Measurements from ENCODE around the gene DROSHA.
"Not testable (repeated sequence)": the region's sequence is repeated elsewhere in the genome, so short reads cannot be mapped to it uniquely, and the experiment has no call there.

Gene DROSHA

DNA sequence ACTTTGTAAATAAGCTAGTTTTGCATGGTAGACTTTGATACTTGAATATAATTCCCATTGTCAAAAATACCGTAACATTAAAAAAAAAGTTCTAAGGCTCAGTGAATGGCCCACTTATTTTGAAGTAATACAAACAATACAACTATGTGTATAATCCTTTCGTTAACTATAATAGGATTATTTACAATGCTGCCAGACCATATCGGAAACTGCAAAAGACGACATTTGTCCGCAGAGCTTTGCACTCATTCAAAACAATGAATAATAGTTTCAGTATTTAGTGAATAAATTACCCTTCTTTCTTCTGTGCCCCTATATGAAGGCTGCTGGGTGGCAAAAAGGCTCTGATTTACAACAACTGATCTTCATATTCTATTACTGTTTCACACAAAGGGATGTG lies 121.8 kb downstream of the DROSHA start:
- no peaks in the 10 kb centered on the region for H3K9me3 ChIP-seq (ENCODE audit: control insufficient read depth, insufficient read depth, low read length)
- no CpG with 5 or more reads among the region's 5 CpGs for WGBS (ENCODE audit: insufficient coverage, insufficient read length)
- H3K27me3 ChIP-seq (ENCODE audit: control insufficient read depth, insufficient read depth, low read length), result no peaks in the 10 kb centered on the region
- 0 out of 2 replicates have a peak, but pooled peaks cover 4% of the 10 kb centered on the region for H3K36me3 ChIP-seq (ENCODE audit: control insufficient read depth, insufficient read depth, low read length)
- no peaks in the 10 kb centered on the region for H3K4me1 ChIP-seq (ENCODE audit: control insufficient read depth, insufficient read depth, low read length)
- H3K27ac ChIP-seq (ENCODE audit: low read length), result no peak overlapping the region
- no peak overlapping the region for H3K4me3 ChIP-seq (ENCODE audit: low read length)
- DNase-seq (ENCODE audit: low read depth, low spot score), result no peak

GRCh38 chr5:31408814-31409213 lies 123.1 kb downstream of the DROSHA start:
- no peaks in the 10 kb centered on the region for H3K9me3 ChIP-seq (ENCODE audit: control insufficient read depth, insufficient read depth, low read length)
- H3K27ac ChIP-seq (ENCODE audit: low read length), result no peak overlapping the region
- H3K27me3 ChIP-seq (ENCODE audit: control insufficient read depth, insufficient read depth, low read length), result no peaks in the 10 kb centered on the region
- H3K4me1 ChIP-seq (ENCODE audit: control insufficient read depth, insufficient read depth, low read length), result no peaks in the 10 kb centered on the region
- H3K4me3 ChIP-seq (ENCODE audit: low read length), result no peak overlapping the region
- no peak for DNase-seq (ENCODE audit: low read depth, low spot score)
- 0 out of 2 replicates have a peak, but pooled peaks cover 4% of the 10 kb centered on the region for H3K36me3 ChIP-seq (ENCODE audit: control insufficient read depth, insufficient read depth, low read length)

GRCh38 chr5:31407921-31408693 lies 123.8 kb downstream of the DROSHA start:
- DNase-seq (ENCODE audit: low read depth, low spot score), result no peak

GRCh38 chr5:31404325-31404724 lies 127.6 kb downstream of the DROSHA start:
- H3K4me3 ChIP-seq (ENCODE audit: low read length), result no peak overlapping the region
- no peak overlapping the region for H3K27ac ChIP-seq (ENCODE audit: low read length)
- no peaks in the 10 kb centered on the region for H3K4me1 ChIP-seq (ENCODE audit: control insufficient read depth, insufficient read depth, low read length)
- WGBS (ENCODE audit: insufficient coverage, insufficient read length), result no CpG with 5 or more reads among the region's 3 CpGs
- H3K27me3 ChIP-seq (ENCODE audit: control insufficient read depth, insufficient read depth, low read length), result no peaks in the 10 kb centered on the region
- no peak for DNase-seq (ENCODE audit: low read depth, low spot score)
- H3K9me3 ChIP-seq (ENCODE audit: control insufficient read depth, insufficient read depth, low read length), result no peaks in the 10 kb centered on the region
- H3K36me3 ChIP-seq (ENCODE audit: control insufficient read depth, insufficient read depth, low read length), result no peaks in the 10 kb centered on the region

More at GRCh38 chr5:31407921-31408693, 123.8 kb downstream of the DROSHA start:
- WGBS (ENCODE audit: insufficient coverage, insufficient read length), result no CpG with 5 or more reads among the region's 4 CpGs
- H3K27me3 ChIP-seq (ENCODE audit: control insufficient read depth, insufficient read depth, low read length), result no peaks in the 10 kb centered on the region
- H3K4me1 ChIP-seq (ENCODE audit: control insufficient read depth, insufficient read depth, low read length), result no peaks in the 10 kb centered on the region
- H3K9me3 ChIP-seq (ENCODE audit: control insufficient read depth, insufficient read depth, low read length), result no peaks in the 10 kb centered on the region
- H3K36me3 ChIP-seq (ENCODE audit: control insufficient read depth, insufficient read depth, low read length), result 0 out of 2 replicates have a peak, but pooled peaks cover 4% of the 10 kb centered on the region
- H3K4me3 ChIP-seq (ENCODE audit: low read length), result no peak overlapping the region
- no peak overlapping the region for H3K27ac ChIP-seq (ENCODE audit: low read length)

DNA sequence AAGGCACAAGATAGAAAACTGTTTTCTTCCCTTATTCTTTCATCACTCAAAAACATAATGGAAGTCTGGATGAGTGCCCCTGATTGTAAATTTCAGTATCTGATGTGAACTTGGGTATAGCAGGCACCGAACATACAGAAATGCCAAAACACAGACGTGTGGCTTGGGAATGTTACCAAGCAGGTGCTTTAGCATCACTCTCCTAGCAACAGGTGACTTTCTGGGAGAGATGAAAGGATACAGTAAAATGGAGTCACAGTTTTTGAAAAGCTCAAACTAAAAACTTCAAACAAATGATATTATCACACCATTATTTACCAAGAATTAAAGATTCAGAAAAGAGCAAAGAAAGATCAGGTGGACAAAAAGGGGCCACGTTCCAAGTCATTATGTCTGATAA lies 130.2 kb downstream of the DROSHA start:
- peaks cover 2% of the 10 kb centered on the region; the same call in 1 of the 2 replicates for H3K4me1 ChIP-seq (ENCODE audit: control insufficient read depth, insufficient read depth, low read length)
- no peaks in the 10 kb centered on the region for H3K36me3 ChIP-seq (ENCODE audit: control insufficient read depth, insufficient read depth, low read length)
- no peaks in the 10 kb centered on the region for H3K27me3 ChIP-seq (ENCODE audit: control insufficient read depth, insufficient read depth, low read length)
- no peaks in the 10 kb centered on the region for H3K9me3 ChIP-seq (ENCODE audit: control insufficient read depth, insufficient read depth, low read length)
- WGBS (ENCODE audit: insufficient coverage, insufficient read length), result no CpG with 5 or more reads among the region's 3 CpGs
- H3K27ac ChIP-seq (ENCODE audit: low read length), result no peak overlapping the region
- no peak for DNase-seq (ENCODE audit: low read depth, low spot score)
- H3K4me3 ChIP-seq (ENCODE audit: low read length), result no peak overlapping the region

GRCh38 chr5:31397926-31398557 lies 133.9 kb downstream of the DROSHA start:
- Histone ChIP-seq H3K4me3 (ENCODE audit: low read length) (no peak overlapping the region), H3K4me1 (ENCODE audit: control insufficient read depth, insufficient read depth, low read length) (peaks cover 2% of the 10 kb centered on the region; the same call in 1 of the 2 replicates), H3K36me3 (ENCODE audit: control insufficient read depth, insufficient read depth, low read length) (no peaks in the 10 kb centered on the region), H3K27ac (ENCODE audit: low read length) (no peak overlapping the region), H3K27me3 (ENCODE audit: control insufficient read depth, insufficient read depth, low read length) (no peaks in the 10 kb centered on the region), H3K9me3 (ENCODE audit: control insufficient read depth, insufficient read depth, low read length) (no peaks in the 10 kb centered on the region)
- no CpG with 5 or more reads among the region's 11 CpGs for WGBS (ENCODE audit: insufficient coverage, insufficient read length)
- no peak for DNase-seq (ENCODE audit: low read depth, low spot score)

GRCh38 chr5:31396611-31397295 lies 135.1 kb downstream of the DROSHA start:
- no peak for DNase-seq (ENCODE audit: low read depth, low spot score)
- Histone ChIP-seq H3K9me3 (ENCODE audit: control insufficient read depth, insufficient read depth, low read length) (no peaks in the 10 kb centered on the region), H3K36me3 (ENCODE audit: control insufficient read depth, insufficient read depth, low read length) (no peaks in the 10 kb centered on the region), H3K4me1 (ENCODE audit: control insufficient read depth, insufficient read depth, low read length) (peaks cover 2% of the 10 kb centered on the region; the same call in 1 of the 2 replicates), H3K4me3 (ENCODE audit: low read length) (no peak overlapping the region), H3K27me3 (ENCODE audit: control insufficient read depth, insufficient read depth, low read length) (no peaks in the 10 kb centered on the region), H3K27ac (ENCODE audit: low read length) (no peak overlapping the region)
- no CpG with 5 or more reads among the region's 12 CpGs for WGBS (ENCODE audit: insufficient coverage, insufficient read length)

- H3K4me1 ChIP-seq (ENCODE audit: control insufficient read depth, insufficient read depth, low read length); H3K27ac ChIP-seq (ENCODE audit: low read length); H3K27me3 ChIP-seq (ENCODE audit: control insufficient read depth, insufficient read depth, low read length); DNase-seq (ENCODE audit: low read depth, low spot score); H3K36me3 ChIP-seq (ENCODE audit: control insufficient read depth, insufficient read depth, low read length); H3K9me3 ChIP-seq (ENCODE audit: control insufficient read depth, insufficient read depth, low read length); H3K4me3 ChIP-seq (ENCODE audit: low read length): not testable (repeated sequence)
- WGBS (ENCODE audit: insufficient coverage, insufficient read length), result no CpG with 5 or more reads among the region's 14 CpGs
Measured at GRCh38 chr5:31395450-31396045, 136.3 kb downstream of the DROSHA start.

DNA sequence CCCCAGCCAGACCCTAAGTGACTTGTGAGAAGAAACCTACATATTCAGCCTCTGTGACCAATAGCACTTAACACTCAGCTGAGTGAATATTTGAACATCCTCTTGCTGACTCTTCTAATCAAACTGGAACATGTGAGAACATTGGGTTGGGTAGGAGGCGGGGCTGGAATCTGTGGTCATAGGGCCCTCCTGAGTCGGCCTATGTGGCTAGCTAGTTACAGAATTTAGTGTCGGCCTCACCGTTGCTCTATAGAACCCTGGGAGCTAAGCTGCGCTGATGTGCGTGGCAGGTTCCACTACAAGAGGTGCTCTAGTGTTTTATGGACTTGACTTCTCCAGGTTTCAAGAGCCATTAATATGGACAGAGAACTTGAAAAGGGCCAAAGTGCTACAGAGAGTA lies 138.8 kb downstream of the DROSHA start:
- Histone ChIP-seq H3K4me1 (ENCODE audit: control insufficient read depth, insufficient read depth, low read length) (no peaks in the 10 kb centered on the region), H3K27me3 (ENCODE audit: control insufficient read depth, insufficient read depth, low read length) (no peaks in the 10 kb centered on the region), H3K27ac (ENCODE audit: low read length) (no peak overlapping the region), H3K36me3 (ENCODE audit: control insufficient read depth, insufficient read depth, low read length) (no peaks in the 10 kb centered on the region), H3K4me3 (ENCODE audit: low read length) (no peak overlapping the region), H3K9me3 (ENCODE audit: control insufficient read depth, insufficient read depth, low read length) (no peaks in the 10 kb centered on the region)
- WGBS (ENCODE audit: insufficient coverage, insufficient read length), result no CpG with 5 or more reads among the region's 6 CpGs
- DNase-seq (ENCODE audit: low read depth, low spot score), result no peak

GRCh38 chr5:31392061-31392460 lies 139.8 kb downstream of the DROSHA start:
- no peak for DNase-seq (ENCODE audit: low read depth, low spot score)

More at GRCh38 chr5:31392061-31392460, 139.8 kb downstream of the DROSHA start:
- no peaks in the 10 kb centered on the region for H3K9me3 ChIP-seq (ENCODE audit: control insufficient read depth, insufficient read depth, low read length)
- no peak overlapping the region for H3K4me3 ChIP-seq (ENCODE audit: low read length)
- H3K4me1 ChIP-seq (ENCODE audit: control insufficient read depth, insufficient read depth, low read length), result no peaks in the 10 kb centered on the region
- H3K36me3 ChIP-seq (ENCODE audit: control insufficient read depth, insufficient read depth, low read length), result no peaks in the 10 kb centered on the region
- WGBS (ENCODE audit: insufficient coverage, insufficient read length), result no CpG with 5 or more reads among the region's 3 CpGs
- H3K27ac ChIP-seq (ENCODE audit: low read length), result no peak overlapping the region
- H3K27me3 ChIP-seq (ENCODE audit: control insufficient read depth, insufficient read depth, low read length), result no peaks in the 10 kb centered on the region

Measured in iPS DF 6.9 (cell line).